GM12872 (cell line): ENCODE measurements around the gene RABEPK.

Experiments used
- TF ChIP-seq, protein P1 (sequence below): IDR thresholded peaks from 3 replicates; pipeline ENCODE4 v1.5.1; 2011; ENCODE audit warnings: low read depth, mild to moderate bottlenecking, low read length, moderate library complexity; ENCODE audit not compliant: insufficient read depth

The RABEPK gene

GRCh38 chr9:125269014-125269397 lies 68.7 kb downstream of the RABEPK start:
- TF ChIP-seq, protein P1, sequence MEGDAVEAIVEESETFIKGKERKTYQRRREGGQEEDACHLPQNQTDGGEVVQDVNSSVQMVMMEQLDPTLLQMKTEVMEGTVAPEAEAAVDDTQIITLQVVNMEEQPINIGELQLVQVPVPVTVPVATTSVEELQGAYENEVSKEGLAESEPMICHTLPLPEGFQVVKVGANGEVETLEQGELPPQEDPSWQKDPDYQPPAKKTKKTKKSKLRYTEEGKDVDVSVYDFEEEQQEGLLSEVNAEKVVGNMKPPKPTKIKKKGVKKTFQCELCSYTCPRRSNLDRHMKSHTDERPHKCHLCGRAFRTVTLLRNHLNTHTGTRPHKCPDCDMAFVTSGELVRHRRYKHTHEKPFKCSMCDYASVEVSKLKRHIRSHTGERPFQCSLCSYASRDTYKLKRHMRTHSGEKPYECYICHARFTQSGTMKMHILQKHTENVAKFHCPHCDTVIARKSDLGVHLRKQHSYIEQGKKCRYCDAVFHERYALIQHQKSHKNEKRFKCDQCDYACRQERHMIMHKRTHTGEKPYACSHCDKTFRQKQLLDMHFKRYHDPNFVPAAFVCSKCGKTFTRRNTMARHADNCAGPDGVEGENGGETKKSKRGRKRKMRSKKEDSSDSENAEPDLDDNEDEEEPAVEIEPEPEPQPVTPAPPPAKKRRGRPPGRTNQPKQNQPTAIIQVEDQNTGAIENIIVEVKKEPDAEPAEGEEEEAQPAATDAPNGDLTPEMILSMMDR, result no peak

GRCh38 chr9:125271081-125271480 lies 70.7 kb downstream of the RABEPK start:
- TF ChIP-seq, protein P1, result no peak

DNA sequence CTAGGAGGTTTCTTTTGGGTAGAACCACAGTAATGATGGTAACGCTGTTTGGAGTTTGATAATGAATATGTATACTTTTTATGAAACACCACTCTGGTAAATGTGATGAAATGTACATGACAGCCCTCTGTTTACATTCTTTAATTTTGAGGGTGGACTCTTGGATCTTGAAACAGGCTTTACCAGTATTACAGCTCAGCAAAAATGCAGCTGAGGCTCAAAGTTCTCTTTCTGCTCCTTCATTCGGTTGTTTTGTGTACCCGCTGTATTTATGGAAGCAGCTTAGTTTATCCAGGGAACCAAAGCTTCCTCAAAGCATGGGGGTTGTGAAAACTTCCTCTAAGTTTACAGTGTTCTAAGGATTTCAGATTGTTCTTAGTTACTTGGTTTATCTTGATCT lies 72.4 kb downstream of the RABEPK start:
- TF ChIP-seq, protein P1, result no peak

GRCh38 chr9:125276771-125277170 lies 76.4 kb downstream of the RABEPK start:
- TF ChIP-seq, protein P1, result no peak

- TF ChIP-seq, protein P1, result no peak
These were observed 77.1 kb downstream of the RABEPK start for GRCh38 chr9:125277411-125277810.

DNA sequence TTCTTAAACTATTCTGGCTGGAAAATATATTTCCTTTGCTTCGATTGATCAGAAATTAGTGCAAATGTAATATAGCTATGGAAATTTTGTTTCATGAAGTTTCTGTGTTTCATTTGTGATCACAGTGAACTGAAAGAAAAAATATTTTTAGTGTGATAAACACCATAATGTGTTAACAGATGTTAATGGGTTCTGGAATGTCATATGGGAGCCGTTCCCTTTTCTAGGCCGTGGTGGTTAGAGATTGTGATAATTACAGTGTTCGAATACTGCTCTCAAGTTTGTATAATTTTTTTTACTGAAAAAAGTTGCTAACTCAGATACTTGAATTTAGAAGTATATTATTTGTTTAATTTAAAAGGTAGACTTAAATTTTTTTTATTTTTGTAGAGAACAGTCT lies 80.6 kb downstream of the RABEPK start:
- TF ChIP-seq, protein P1, result no peak
